NK-92 (cell line): Measurements from ENCODE around the gene RARB.

Source experiments
- DNase-seq: peaks from one replicate; lab custom pipeline; 2025; ENCODE audit not compliant: unreplicated experiment; lab: John Stamatoyannopoulos, UW

Gene RARB

DNA sequence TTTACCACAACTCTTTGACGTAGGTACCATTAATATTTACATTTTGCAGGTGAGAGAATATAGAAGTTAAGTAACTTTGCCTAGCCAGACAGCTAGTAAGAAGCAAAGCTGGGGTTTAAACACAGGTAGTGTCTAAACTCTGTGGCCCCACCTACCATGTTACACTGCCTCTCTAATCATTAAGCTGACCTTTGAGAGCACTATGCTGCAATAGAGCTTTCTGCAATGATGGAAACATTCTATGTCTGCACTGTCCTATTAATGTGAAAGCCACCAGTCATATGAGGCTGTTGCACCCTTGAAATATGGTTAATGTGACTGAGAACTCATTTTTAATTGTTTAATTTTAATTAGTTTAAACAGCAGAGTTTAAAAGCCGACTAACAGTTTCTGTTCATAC lies 6.3 kb upstream of the RARB start:
- DNase-seq = no peak

DNA sequence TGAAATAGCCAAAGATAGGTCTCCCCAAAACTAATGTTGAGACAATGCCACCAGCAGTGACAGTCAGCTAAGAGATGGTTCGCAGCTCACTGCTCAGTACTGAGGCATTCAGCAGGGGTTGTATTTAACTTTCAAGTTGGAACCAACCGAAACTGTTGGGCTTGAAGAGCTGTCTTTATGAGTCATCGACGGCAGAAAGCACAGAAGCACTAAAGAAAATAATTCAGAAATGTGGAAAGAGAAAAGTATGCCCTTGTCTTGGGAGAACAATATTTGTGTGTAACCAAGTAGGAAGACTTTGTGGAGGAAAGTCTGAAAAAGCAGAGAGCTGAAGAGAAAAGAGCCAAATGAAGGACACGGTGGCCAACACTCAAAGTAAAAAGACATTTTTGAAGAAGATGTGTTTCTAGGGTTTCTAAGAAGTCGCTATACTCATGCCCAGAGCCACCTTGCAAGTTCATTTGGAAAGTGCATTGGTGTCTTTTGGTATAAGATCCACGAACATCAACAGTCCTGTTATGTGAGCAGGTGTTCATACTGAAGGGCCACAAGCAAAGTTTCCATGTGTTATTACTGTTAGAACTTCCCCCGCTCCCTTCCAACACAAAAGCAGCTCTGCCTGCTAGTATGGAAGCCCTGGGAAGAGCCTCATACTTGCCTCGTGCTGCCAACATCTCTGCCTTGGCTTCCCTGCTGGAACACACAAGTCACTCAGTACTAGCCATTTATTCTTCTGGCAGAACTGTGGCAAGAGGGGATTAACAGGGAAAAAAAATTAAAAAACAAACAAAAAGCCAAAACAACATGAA lies 4.1 kb upstream of the RARB start:
- DNase-seq = no peak

DNA sequence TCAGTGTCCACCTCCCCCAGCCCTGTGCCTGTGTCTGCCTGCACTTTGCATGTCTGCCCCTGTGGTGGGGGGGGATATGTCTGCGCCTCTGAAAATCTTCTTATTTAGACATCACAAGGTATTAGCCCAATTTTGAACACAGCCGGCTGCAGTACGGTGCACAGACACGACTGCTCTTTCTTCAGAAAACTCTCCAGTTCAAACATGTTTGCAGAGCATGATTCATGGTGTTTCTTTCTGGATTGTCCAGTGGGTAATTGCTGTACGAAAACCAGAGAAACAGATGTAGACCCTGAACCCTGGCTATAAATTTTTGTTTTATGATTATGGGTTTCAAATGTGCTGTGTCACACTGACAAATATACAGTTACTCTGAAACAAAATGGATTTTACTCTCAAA lies 3.4 kb upstream of the RARB start:
- no peak for DNase-seq

DNA sequence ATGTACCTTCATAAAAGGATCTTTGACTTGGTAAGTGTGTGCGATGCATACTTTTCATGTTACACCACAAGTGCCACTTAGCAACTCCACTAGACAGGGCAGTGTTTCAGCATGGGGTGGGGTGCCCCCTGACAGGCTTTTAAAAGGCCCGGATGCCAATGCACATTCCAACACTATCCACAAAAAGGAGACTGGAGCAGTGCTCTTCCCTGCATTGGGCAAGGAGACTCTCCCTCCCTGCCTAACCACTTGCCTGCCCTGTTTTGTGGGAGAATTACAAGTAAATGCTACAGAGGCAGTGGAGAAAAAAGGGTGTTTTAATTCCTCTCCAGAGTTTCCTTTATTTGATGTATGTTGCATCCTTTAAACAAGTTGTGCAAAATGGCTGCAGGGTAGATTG lies 1.7 kb upstream of the RARB start:
- DNase-seq = no peak

DNA sequence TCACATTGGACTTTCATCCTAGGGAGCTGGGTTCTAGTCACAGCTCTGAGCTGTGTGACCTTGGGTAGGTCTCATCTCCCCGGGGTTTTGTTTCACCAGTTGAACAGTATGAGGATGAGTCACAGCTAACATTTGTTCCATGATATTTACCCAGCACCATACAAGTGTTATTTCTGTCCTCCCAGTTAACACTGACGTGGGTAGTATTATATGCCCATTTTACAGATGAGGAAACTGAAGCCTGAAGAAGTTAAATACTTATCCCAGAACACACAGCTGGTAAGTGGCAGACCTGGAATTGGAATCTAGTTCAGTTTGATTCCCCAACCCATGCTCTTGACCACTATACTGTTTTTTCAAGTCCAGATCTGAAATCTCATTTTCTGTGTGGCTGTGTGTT lies 908 bp upstream of the RARB start:
- DNase-seq = no peak

DNA sequence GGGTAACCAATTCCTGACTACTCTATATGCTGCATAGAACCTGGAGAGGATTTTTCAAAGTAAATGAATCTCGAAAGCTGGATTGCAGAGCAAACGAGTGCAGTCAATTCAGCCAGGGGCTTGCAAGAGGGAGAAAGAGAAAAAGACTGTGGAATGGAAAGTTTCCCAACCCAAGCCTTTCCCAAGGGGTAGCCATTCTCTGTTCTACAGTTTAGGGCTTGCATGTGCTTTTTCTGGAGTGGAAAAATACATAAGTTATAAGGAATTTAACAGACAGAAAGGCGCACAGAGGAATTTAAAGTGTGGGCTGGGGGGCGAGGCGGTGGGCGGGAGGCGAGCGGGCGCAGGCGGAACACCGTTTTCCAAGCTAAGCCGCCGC lies 511 bp upstream of the RARB start:
- no peak for DNase-seq

DNA sequence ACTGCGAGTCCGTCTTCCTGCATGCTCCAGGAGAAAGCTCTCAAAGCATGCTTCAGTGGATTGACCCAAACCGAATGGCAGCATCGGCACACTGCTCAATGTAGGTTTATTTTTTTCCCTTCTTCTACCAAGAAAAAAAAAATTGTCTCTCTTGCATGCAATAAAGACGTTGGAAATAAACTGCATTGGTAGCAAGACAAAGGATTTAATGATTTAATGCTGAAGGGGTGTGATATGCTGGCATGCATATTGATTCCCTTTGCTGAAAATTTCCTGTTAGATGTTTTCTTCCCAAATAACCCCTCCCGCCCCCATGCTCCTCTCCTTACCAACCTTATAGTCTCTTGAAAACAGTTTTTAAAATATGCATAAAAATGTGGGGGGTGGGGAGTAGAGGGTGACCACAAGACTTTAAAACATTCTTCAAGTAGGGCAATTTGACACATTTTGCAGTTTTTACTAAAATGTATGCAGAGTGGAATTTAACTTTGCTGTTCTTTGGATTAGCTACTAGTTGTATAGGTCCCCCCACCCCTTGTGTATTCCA lies 799 bp downstream of the RARB start:
- no peak for DNase-seq

DNA sequence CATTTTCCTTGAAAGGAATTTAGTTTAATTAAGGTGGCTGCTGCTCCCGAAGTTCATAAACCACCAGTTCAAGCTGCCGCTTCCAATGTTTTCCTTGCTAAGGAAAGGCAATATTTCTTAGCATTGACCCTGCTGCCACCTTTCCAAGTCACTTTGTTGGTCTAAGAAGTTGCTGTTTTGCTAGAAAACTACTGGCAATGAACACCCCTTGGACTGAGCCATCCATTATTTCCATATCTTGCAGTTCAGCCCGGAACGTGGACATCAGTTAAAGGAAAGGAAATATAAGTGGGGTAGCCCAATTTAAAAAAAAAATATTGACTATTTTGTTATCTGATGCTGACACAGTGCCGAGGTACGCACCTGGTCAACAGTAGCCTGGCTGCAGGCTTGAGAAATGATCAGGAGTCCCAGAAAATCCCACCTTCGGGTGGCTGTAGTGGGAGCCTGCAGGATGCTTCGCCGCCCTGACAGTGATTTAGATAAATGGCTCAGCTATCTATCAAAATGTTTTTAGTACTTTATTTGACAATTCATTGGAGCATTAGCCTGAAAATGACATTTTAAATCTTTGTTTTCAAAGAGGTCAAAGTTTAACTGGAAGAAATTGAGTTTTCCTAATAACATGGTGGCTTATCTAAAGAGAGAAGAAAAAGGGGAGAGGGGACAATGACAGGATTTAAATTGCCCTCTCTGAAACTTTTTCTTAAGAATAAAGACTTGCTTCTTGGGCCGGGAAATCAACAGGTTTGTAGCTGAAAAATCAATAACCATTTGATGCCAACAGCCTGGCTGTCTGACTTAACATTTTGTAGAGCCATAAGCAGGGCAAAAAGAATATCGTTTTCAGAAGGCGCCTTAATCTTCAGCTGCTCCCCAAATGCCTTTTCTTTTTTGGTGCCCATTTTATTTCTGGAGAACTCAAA lies 1.6 kb downstream of the RARB start:
- no peak for DNase-seq

DNA sequence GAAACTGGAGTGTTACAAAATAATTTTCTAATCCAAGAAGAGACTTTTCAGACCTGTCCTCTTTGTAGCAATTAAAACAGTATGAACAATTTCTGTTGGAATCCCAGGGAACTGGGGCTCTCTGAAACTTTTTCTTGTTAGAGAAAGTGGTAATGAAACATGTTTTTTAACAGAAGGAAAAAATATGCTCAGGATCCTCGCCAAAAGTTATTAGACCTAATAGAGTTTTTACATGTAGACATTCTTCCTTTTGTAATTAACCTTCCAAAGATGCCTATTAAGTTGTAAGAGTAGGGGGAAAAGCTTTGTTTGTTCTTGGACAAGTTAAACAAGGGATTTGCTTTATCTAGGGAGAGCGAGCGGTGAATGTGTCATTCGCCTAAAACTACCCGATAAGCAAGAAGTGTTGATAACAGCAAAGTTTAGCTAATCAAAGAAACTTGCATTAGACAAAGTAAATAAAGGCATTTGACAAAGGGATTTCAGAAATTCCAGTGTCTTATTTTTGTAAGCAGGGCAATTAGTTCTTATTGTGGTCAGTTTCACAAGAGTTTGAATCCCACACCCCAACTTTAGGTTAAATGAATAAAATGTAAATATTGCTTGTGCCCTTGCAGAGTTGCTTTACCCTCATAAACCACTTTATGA lies 2.3 kb downstream of the RARB start:
- no peak for DNase-seq

DNA sequence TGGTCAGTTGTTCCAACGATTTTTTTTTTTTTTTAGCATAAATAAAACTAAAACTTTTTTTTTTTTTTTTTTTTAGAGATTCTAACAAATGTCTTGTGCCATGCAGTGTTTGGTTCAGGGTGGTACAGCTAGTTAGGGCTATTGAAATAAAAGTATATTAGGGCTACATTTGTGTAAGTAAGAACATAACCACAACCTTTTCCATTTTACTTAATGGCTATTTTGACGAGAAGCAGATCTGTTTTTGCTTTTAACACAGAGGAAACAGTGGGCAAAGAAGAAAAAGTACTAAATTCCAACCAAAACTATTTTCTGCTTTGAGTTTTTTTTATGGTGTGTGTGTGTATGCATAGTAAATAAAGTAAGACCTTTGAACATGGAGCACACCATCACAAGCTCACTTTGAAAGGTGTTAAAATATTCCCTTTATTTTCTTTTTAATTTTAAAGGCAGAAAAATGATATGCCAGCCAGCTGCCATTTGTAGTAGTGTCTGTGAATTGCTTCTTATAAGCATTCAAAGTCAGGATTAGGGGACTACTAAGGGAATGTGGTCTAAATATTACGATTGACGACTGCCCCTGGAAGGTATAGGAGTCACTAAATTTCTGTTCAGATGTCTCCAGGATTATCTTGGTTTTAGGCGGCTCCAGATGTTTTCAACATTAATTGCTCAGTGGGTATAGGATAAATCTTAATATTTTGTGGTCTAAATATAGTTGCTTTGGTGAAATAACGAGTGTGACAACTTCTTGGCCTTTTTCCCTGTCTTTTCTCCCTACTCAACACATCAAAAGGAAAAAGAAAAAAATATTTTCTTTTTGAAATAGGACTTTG lies 3.1 kb downstream of the RARB start:
- no peak for DNase-seq

DNA sequence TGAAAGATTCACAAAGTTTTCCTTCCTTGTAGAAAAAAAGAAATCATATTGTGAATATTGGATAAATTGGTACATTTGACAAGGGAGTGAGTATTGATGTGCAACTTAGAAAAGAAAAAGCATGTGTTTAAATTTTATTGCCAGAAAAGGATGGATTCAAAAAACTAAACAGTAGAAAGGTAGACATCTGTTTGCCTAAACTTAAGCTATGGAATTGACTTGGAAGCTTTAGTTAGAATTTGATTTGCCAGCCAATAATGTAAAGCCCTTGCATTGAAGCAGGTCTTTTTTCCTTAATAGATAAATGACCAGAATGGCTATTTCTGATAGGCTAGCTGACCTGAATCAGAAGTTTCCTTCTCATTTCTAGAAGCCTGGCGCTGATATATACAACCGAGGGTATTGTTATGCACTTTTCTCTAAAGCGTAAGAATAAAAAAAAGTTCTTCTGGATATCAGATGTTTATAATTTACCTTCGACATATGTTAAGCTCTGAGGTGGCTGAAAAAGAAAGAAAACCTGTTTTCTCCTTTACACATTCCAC lies 4.2 kb downstream of the RARB start:
- no peak for DNase-seq

DNA sequence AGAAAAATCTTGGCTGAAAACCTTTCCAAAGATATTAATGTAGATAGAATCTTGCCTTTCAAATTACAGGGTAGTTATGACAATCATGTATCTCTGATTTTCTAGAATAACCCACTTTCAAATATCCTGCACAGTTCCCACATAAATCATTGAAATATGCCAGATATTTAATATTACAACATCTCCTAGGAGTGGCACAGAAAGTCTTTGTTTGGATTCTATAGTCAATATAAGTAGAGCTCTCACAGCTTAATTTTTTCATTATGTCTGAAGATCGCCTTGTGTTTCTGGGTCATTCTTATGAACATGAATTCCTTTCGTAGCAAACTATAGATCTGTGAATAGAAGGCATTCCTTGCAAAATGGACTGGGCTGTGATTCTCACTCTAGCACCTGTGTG lies 5.0 kb downstream of the RARB start:
- DNase-seq = no peak

DNA sequence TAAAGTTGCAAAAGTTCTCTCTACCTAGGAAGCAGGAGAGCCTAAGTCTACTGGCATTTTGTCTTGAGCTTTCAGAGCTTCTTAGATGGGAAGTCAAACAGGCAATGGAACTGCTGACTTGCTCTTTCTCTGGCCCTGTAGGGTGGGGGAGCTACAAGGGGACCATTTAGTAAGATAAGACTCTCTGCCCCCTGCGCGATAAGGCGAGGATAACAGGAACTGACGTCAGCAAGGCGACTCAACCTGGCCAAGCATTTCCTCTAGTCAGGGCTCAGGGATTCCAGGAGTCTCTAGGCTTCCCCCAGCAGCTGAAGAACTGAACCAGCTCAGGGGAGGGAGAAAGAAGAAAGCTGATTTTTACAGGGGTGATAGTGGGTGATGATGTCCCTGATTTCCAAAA lies 5.8 kb downstream of the RARB start:
- no peak for DNase-seq

DNA sequence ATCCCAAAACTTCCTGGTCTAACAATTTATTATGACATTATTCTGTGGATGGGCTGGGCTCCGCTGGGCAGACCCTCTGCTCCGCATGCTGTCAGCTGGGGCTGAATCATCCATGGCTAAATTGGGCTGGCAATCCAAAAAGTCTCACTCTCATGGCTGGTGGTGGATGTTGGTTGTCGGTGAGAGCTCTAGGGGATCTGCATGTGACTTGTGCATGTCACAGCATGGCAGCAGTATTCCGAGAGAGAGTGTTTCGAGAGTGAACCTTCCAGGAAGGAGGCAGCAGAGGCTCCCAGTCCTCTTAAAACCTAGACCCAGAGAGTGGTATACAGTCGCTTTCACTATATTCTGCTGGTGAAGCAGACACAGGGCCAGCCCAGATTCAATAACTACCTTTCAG lies 9.9 kb downstream of the RARB start:
- no peak for DNase-seq

DNA sequence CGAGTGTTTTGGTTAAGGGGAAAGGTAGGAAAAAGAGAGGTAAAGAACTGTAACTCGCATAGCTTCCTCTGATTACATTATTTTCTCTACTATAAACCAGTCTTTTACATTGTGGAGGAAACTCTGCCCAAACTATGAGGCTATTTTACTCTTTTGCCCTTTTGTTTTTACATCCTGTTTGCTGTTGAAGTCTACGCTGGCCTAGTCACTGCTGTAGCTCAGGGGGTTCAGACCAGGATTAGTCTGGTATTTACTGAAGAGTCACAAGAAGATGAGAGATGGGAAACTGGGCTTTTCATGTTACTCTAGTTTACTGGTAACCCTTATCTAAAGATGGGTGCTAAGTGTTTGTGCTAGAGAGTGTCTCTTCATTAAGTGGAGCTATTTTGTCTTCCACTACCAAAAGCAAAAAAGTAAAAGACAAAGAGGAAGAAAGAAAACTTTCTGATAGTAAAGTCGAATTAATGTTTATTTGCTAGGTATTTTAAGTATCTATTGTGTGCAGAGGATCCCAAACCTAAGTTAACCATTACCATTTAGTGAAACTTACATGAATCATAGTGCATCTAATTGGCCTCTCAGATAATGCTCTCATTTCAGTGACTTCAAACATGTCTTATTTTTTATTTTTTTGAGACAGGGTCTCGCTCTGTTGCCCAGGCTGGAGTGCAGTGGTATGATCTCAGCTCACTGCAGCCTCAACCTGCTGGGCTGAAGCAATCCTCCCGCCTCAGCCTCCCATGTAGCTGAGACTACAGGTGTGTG lies 10.9 kb downstream of the RARB start:
- no peak for DNase-seq

DNA sequence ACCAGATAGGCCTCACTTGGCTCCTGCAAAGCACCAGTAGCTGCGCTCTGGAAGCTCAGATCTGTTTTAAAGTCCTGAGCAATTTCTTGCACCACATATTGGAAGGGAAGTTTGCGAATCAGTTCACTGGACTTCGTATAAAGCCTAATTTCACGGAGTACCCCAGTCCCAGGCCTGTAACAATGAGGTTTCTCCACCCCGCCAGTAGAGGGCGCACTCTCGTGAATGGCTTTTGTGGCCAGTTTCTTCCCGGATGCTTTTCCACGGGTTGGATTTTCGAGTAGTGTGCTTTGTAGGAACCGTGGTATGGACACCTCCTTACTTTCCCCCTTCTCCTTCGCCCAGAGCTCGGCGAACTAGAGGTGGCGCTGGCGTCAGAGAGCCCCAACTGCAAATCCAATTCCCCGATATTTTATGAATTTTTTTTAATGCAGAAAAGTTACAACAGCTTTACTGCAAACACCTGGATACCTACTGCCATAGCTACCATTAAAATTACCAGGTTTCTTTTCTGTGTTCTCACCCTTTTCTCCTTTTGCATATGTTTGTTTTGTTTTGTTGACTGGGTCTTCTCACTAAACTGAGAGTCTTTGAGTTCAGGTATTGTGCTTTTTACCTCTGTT lies 13.3 kb downstream of the RARB start:
- no peak for DNase-seq

DNA sequence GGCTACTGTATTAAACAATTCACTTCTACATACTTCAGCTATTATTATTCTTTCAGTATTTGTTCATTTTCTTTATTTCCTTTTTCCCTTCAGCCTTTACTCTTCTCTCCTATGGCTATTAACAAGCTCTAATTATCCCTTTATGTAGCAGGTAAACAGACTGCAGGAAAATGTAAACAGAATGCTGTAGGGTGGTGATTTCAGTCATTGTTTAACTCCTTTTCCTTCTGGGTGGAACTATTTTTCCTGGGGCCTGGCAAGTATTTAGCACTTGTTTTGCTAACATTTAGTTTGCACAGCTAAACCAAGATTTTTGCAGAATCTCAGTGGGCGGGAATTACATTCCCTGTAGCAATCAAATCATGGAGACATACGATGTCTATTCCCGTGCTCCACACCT lies 14.4 kb downstream of the RARB start:
- DNase-seq = no peak

DNA sequence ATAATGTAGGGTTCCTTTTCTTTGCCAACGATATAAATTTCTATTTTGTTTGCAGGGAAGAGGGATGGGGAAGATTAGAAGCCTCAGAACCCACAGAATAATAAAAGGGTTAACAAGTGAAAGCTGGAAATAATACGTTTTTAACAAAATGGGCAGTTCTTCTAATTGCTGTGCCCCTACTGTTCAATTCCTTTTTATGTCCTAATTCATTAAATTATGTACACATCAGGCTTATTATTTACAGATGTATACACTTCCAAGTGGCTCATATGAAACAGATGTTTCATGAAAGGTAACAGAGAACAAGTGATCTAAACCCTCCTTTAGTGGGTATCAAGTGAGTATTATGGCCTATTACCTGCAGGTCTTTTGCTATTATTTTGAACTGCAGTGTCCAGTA lies 16.2 kb downstream of the RARB start:
- DNase-seq = no peak

DNA sequence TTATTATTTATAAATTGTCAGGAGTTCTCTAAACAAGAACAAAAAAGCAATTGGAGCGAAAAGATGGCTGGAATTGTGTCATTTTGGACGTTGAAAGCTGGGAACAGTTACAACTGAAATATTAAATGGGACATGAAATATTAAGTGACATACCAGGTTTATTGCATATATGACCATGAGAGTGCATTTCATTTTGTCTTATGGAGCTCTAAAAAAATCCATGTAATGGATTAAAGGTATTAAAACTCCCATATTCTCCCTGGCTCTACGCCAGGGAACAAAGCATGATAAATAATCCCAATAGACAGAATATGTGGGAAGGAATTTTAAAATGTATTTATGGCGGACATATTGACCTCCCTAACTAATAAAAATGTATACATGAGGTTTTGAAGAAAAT lies 17.7 kb downstream of the RARB start:
- no peak for DNase-seq
